CD14-positive monocyte (primary cell): ENCODE results near the gene LSMEM2. TPM values are rescaled to one million over a fixed set of nuclear protein-coding genes. Genes with fewer than 3 reads are reported as not detected.

ENCODE experiments used
- DNase-seq, 3 donors: peaks; one replicate each; pipeline ENCODE4 v3.0.0-alpha.2; 2011 to 2022
- H2AFZ ChIP-seq: 2 replicates; pipeline ENCODE4 v1.6.0; 2012; ENCODE audit warnings: mild to moderate bottlenecking, low read depth, low read length, inconsistent platforms; ENCODE audit not compliant: insufficient read depth, poor library complexity, severe bottlenecking
- H3K27ac ChIP-seq, 2 donors: 1 replicate in 1 of 2; 2 replicates in 1 of 2; pipeline ENCODE4 v1.5.1; 2012 to 2013; ENCODE audit warnings: low read length in 2 of 2, control low read depth in 1 of 2, inconsistent platforms in 1 of 2, low read depth in 1 of 2, mild to moderate bottlenecking in 1 of 2
- H3K27me3 ChIP-seq, 2 donors: one replicate each; pipeline versions ENCODE4 v1.6.0 to v1.6.1; 2011 to 2013; ENCODE audit warnings: low read length in 2 of 2; ENCODE audit not compliant: control insufficient read depth in 2 of 2, insufficient read depth in 2 of 2
- H3K36me3 ChIP-seq, 2 donors: replicated peaks in 1 of 2; 1 replicate in 1 of 2; 2 replicates in 1 of 2; pipeline versions ENCODE4 v1.5.1 to v1.6.1; 2012 to 2013; ENCODE audit warnings: low read length in 2 of 2, control low read depth in 1 of 2, inconsistent platforms in 1 of 2, mild to moderate bottlenecking in 1 of 2; ENCODE audit not compliant: insufficient read depth in 2 of 2, control insufficient read depth in 1 of 2
- H3K4me1 ChIP-seq, 2 donors: 1 replicate in 1 of 2; 2 replicates in 1 of 2; pipeline versions ENCODE4 v1.5.1 to v1.6.1; 2012 to 2013; ENCODE audit warnings: low read length in 2 of 2, control low read depth in 1 of 2, inconsistent platforms in 1 of 2, mild to moderate bottlenecking in 1 of 2, moderate library complexity in 1 of 2; ENCODE audit not compliant: insufficient read depth in 2 of 2, control insufficient read depth in 1 of 2
- H3K4me2 ChIP-seq: replicated peaks from 2 replicates; pipeline ENCODE3; 2012; ENCODE audit warnings: low read length, moderate library complexity, mild to moderate bottlenecking; ENCODE audit not compliant: poor library complexity, severe bottlenecking; ENCODE audit errors: extremely low read depth
- H3K4me3 ChIP-seq, 3 experiments: fragments of 200-600 bp in 1 of 3; sonication (generic) in 1 of 3; replicated peaks in 1 of 3; 1 replicate in 2 of 3; 2 replicates in 1 of 3; pipeline ENCODE4 v1.5.1; 2011 to 2013; ENCODE audit warnings: low read length in 3 of 3, mild to moderate bottlenecking in 3 of 3, control low read depth in 2 of 3, low read depth in 2 of 3, inconsistent platforms in 1 of 3, moderate library complexity in 1 of 3
- H3K79me2 ChIP-seq: 2 replicates; pipeline ENCODE4 v1.6.0; 2012; ENCODE audit warnings: mild to moderate bottlenecking, control low read depth, inconsistent platforms, low read length, moderate library complexity; ENCODE audit not compliant: insufficient read depth
- H3K9ac ChIP-seq: 2 replicates; pipeline ENCODE4 v1.6.0; 2017; ENCODE audit warnings: low read length, mild to moderate bottlenecking; ENCODE audit not compliant: insufficient read depth, poor library complexity, severe bottlenecking
- H3K9me3 ChIP-seq, 2 donors: replicated peaks in 1 of 2; 1 replicate in 1 of 2; 2 replicates in 1 of 2; pipeline versions ENCODE4 v1.5.1 to v1.6.1; 2012 to 2013; ENCODE audit warnings: low read length in 2 of 2, control low read depth in 1 of 2; ENCODE audit not compliant: control insufficient read depth in 1 of 2, insufficient read depth in 1 of 2
- H4K20me1 ChIP-seq: 2 replicates; pipeline ENCODE4 v1.6.0; 2012; ENCODE audit warnings: mild to moderate bottlenecking, low read length, control low read depth, moderate library complexity; ENCODE audit not compliant: insufficient read depth
- H3K27ac Mint-ChIP-seq, 7 donors: one replicate each; pipeline ENCODE4 v1.8.0; 2020; ENCODE audit warnings: mild to moderate bottlenecking in 7 of 7, mixed read lengths in 7 of 7, moderate library complexity in 6 of 7, inconsistent platforms in 2 of 7
- H3K27me3 Mint-ChIP-seq, 3 donors: one replicate each; pipeline ENCODE4 v1.8.0; 2021 to 2022; ENCODE audit warnings: low read depth in 3 of 3, mild to moderate bottlenecking in 3 of 3, mixed read lengths in 3 of 3, moderate library complexity in 3 of 3, inconsistent platforms in 1 of 3
- H3K36me3 Mint-ChIP-seq, 2 donors: one replicate each; pipeline ENCODE4 v1.8.0; 2020; ENCODE audit warnings: mixed read lengths in 2 of 2, inconsistent platforms in 1 of 2, mild to moderate bottlenecking in 1 of 2
- H3K4me1 Mint-ChIP-seq: one replicate; pipeline ENCODE4 v1.8.0; 2020; ENCODE audit warnings: mild to moderate bottlenecking, mixed read lengths
- H3K4me3 Mint-ChIP-seq, 2 donors: one replicate each; pipeline ENCODE4 v1.8.0; 2020; ENCODE audit warnings: mild to moderate bottlenecking in 2 of 2, mixed read lengths in 2 of 2, moderate library complexity in 1 of 2
- H3K9me3 Mint-ChIP-seq, 7 donors: one replicate each; pipeline ENCODE4 v1.8.0; 2020 to 2022; ENCODE audit warnings: mixed read lengths in 7 of 7, mild to moderate bottlenecking in 6 of 7, moderate library complexity in 6 of 7, inconsistent platforms in 2 of 7
- WGBS: methylation state at CpG from one replicate; pipeline ENCODE4 v1.1.5; 2013; ENCODE audit warnings: missing lambda C conversion rate; ENCODE audit not compliant: insufficient coverage; 5-methylcytosine and 5-hydroxymethylcytosine counted together
- intact Hi-C, 2 donors: fragments of 100-400 bp; cut with micrococcal nuclease; formaldehyde crosslinking; loops; one replicate each; pipeline versions ENCODE4 v1.15.0 to v1.15.1; 2023
- polyA plus RNA-seq, 3 donors: library from polyadenylated mRNA; depleted of rRNA in 1 of 3; unstranded in 2 of 3; stranded (reverse) in 1 of 3; fragments of 300-500 nt in 2 of 3; fragments of >200 nt in 1 of 3; fragmentation: Illumina TruSeq in 2 of 3; gene quantifications; 1 replicate in 2 of 3; 2 replicates in 1 of 3; pipeline ENCODE4 v1.2.3, GENCODE V29; 2012 to 2021
- TF ChIP-seq, protein P1 (sequence below): fragments of 200-600 bp; IDR thresholded peaks from one replicate; pipeline ENCODE4 v1.8.0; 2022; ENCODE audit warnings: antibody characterized with exemption, mild to moderate bottlenecking

Gene LSMEM2
- polyA plus RNA-seq, 3 donors, result not detected

DNA sequence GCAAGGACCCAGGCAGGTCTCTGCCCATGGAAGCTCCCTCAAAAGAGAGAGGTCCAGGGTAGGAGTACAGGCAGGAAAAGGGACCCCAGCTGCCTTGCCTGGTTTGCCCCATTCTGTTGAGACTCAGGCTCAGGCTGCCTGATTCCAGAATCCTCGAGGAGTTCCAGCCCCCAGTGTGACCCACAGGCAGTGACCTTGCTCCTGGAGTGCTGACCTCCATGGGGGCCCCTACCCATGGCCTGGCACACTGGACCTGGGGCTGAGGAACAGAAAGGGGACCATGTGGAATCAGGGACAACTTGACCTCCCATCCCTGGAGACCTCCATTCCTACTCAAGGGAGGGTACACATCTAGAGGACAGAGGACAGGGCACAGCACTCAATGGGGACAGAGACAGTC is 13.3 kb upstream of the LSMEM2 start:
- Histone ChIP-seq H2AFZ (no peak overlapping the region), H3K4me3 (no peak overlapping the region), H3K4me2 (no peak overlapping the region), H3K4me1 (peaks cover 2 to 5% of the 10 kb centered on the region in 2 donors), H3K9me3 (no peaks in the 10 kb centered on the region), H4K20me1 (peaks cover 26% of the 10 kb centered on the region), H3K27ac (no peak overlapping the region), H3K27me3 (peaks cover 0 to 22% of the 10 kb centered on the region in 2 donors), H3K9ac (no peak overlapping the region), H3K36me3 (no peaks in the 10 kb centered on the region), H3K79me2 (no peaks in the 10 kb centered on the region)
- intact Hi-C loops, result no loop called here
- 83% methylated on average over 1 of the region's 1 CpG for WGBS
- Mint-ChIP-seq H3K4me3 (no peak overlapping the region), H3K27ac (no peak overlapping the region), H3K4me1 (peaks cover 3% of the 10 kb centered on the region), H3K9me3 (no peaks in the 10 kb centered on the region), H3K27me3 (peaks cover 31 to 40% (median 36%) of the 10 kb centered on the region in 3 donors), H3K36me3 (peaks cover 2% of the 10 kb centered on the region in 2 donors)
- TF ChIP-seq, protein P1, sequence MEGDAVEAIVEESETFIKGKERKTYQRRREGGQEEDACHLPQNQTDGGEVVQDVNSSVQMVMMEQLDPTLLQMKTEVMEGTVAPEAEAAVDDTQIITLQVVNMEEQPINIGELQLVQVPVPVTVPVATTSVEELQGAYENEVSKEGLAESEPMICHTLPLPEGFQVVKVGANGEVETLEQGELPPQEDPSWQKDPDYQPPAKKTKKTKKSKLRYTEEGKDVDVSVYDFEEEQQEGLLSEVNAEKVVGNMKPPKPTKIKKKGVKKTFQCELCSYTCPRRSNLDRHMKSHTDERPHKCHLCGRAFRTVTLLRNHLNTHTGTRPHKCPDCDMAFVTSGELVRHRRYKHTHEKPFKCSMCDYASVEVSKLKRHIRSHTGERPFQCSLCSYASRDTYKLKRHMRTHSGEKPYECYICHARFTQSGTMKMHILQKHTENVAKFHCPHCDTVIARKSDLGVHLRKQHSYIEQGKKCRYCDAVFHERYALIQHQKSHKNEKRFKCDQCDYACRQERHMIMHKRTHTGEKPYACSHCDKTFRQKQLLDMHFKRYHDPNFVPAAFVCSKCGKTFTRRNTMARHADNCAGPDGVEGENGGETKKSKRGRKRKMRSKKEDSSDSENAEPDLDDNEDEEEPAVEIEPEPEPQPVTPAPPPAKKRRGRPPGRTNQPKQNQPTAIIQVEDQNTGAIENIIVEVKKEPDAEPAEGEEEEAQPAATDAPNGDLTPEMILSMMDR, result no peak
- no peak for DNase-seq

DNA sequence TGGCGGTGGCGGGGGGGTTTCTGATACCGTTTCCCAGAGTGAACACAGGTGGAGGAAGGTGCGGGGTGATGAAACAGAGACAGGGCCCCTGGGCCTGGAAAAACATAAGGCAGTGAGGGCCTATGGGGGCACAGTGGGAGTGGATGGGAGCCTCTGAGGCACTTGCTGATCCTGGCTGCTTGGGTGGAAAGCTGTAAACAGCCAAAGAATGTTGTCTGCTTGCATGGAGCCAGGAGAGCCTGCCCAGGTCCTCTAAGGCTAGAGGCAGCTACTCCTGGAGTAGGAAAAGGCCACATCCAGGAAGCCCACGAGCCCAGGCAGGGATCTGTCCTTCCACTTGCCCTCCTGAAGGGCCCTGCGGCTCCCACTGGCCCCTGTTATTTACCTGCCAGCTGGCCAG is 12.9 kb upstream of the LSMEM2 start:
- Histone ChIP-seq H3K27ac (no peak overlapping the region), H3K79me2 (no peaks in the 10 kb centered on the region), H2AFZ (no peak overlapping the region), H3K4me3 (no peak overlapping the region), H3K36me3 (no peaks in the 10 kb centered on the region), H3K4me2 (no peak overlapping the region), H3K4me1 (peaks cover 0 to under 1% of the 10 kb centered on the region in 2 donors), H3K27me3 (peaks cover 0 to 22% of the 10 kb centered on the region in 2 donors), H4K20me1 (peaks cover 22% of the 10 kb centered on the region), H3K9me3 (no peaks in the 10 kb centered on the region), H3K9ac (no peak overlapping the region)
- 93% methylated on average over 6 of the region's 6 CpGs for WGBS
- peak overlapping the region in 1 of 2 donors; percentile 9 for H3K4me3 Mint-ChIP-seq
- TF ChIP-seq, protein P1, result no peak
- H3K4me1 Mint-ChIP-seq, result peaks cover 3% of the 10 kb centered on the region
- no peaks in the 10 kb centered on the region for H3K9me3 Mint-ChIP-seq
- peaks cover 31 to 40% (median 37%) of the 10 kb centered on the region in 3 donors for H3K27me3 Mint-ChIP-seq
- H3K27ac Mint-ChIP-seq, result no peak overlapping the region
- intact Hi-C loops, result no loop called here
- DNase-seq, result no peak
- peaks cover 2% of the 10 kb centered on the region in 2 donors for H3K36me3 Mint-ChIP-seq
